Activated T-helper 1 cell treated with Interleukin-2 at 50 U/mL for 16 hours (primary cell): ENCODE results near the gene ASPHD1.

Experiments used
- DNase-seq: peaks from one replicate; pipeline ENCODE4 v3.0.0-alpha.2; 2020; ENCODE audit warnings: low read depth

The ASPHD1 gene

DNA sequence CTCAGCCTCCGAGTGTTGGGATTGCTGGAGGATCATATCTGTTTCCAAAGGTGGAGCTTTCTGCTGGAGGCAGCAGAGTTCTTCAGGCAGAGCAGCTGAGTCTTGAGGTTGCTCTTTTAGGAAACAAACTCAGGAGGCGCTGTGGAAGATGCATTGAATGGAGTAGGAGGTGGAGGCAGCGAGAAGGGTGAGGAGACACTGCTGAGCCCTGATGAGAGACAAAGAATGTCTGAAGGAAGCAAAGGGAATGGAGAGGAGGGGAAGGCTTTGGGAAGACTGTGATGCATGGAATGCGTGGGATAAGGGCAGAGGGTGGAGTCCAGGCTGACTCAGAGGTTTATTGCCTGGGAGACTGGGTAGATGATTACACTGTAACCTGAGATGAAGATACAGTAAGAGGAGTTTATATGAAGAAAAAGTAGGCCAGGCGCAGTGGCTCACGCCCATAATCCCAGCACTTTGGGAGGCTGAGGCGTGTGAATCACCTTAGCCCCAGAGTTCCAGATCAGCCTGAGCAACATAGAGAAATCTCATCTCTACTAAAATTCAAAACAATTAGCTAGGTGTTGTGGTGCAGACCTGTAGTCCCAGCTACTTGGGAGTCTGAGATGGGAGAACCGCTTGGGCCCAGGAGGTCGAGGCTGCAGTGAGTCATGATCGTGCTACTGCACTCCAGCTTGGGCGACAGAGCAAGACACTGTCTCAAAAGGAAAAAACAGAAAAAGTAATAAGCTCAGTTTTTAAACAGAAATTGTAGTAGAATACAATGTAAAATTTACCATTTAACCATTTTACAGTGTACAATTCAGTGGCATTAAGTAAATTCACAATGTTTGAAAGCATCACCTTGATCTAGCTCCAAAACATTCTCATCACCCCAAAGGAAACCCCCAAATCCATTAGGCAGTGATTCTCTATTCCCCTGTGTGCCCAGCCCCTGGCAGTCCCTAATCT is 43.8 kb downstream of the ASPHD1 start:
- no peak for DNase-seq

DNA sequence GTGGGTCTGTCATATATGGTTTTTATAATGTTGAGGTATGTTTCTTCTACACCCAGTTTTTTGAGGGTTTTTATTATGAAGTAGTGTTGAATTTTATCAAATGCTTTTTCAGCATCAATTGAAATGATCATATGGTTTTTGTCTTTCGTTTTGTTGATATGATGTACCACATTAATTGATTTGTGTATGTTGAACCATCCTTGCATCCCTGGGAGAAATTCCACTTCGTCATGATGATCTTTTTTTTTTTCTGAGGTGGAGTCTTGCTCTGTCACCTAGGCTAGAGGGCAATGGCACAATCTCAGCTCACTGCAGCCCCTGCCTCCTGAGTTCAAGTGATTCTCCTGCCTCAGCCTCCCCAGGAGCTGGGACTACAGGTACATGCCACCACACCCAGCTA is 47.6 kb downstream of the ASPHD1 start:
- DNase-seq: no peak

DNA sequence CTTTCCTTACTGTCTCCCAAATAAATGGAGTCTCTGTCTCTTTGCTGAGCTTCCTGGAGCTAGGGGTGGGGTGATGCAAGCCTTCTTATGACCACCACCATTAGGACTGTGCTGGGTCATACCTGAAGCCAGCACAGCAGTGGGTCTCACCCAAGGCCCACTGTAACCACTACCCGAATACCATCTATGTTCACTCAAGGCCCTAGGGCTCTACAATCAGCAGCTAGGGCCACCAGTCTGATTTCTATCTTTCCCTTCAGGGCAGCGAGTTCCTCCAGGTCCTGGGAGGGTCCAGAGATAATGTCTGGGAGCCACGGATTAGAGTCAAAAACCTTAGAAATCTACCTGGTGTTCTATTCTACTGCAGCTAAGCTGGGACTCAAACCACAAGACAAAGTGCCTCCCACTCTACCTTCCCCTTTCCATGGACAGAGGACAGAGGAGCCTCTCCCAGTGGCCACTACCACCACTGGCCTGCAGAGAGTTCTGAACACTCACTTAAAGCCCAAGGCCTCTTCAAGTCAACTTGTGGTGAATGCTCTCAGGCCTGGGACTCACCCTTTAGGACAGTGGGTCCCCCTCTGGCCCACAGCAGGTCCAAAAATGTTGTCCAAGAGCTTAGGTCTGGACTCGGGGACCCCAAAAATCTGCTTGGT is 50.6 kb downstream of the ASPHD1 start:
- DNase-seq: no peak

DNA sequence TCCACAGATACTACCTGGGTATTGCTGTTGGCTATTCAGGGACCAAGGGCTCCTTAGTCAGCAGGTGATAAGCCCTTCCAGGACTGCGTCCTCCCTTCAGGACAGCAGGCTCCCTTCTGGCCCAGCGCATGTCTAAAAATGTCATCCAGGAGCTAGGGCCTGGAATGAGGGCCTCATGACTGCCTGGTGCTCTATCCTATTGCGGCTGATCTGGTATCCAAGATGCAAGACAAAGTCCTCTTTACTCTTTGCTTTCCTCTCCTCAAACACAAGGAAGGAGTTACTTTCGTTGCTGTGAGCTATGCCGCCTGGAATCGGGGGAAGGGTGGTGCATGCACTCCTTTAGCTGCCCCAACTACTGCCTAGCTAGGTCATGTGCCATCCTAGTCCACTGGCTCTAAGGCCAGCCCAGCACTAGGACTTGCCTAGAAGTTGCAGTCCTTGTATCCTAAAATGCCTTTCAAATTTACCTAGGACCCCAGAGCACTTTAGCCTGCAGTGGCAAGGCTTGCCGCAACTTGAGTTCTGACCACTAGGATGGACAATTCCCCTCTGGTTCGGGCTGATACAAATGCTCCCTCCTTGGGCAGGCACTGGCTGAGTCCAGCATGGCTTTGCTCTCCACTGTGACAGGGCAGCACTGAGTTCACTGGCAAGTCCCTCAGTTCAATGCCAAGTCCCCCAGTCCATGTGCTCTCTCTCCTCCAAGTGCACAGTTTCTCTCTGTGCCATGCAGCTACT is 51.5 kb downstream of the ASPHD1 start:
- DNase-seq: no peak
